SK-N-SH (cell line): ENCODE results near the gene SDR9C7. TPM values are rescaled to one million over a fixed set of nuclear protein-coding genes. Genes with fewer than 3 reads are reported as not detected.

ENCODE experiments used
- CTCF ChIA-PET: fragments of 300-600, 350-600 bp; formaldehyde crosslinking; extraction: SDS; loops from one replicate; lab custom pipeline; 2021; lab: Yijun Ruan, JAX
- POLR2A ChIA-PET: fragments of 350-600 bp; sonication (Branson Sonifier 250); formaldehyde crosslinking; extraction: SDS; loops from one replicate; lab custom pipeline; 2020; ENCODE audit warnings: antibody characterized with exemption, inconsistent platforms; lab: Yijun Ruan, JAX
- DNase-seq: peaks from one replicate; pipeline ENCODE4 v3.0.0; 2012
- H2AFZ ChIP-seq: fragments of 200-600 bp; sonication (generic); 2 replicates; pipeline ENCODE4 v1.8.1; 2016; ENCODE audit warnings: antibody characterized with exemption, mild to moderate bottlenecking, low read depth
- H3F3A ChIP-seq: fragments of 200-600 bp; sonication (generic); replicated peaks from 2 replicates; pipeline ENCODE3; 2016; ENCODE audit warnings: antibody characterized with exemption, mild to moderate bottlenecking; ENCODE audit not compliant: insufficient read depth
- H3K27ac ChIP-seq, 2 experiments: fragments of 200-500 bp in 1 of 2; fragments of 200-600 bp in 1 of 2; sonication (Bioruptor generic) in 1 of 2; sonication (generic), shearing (Covaris generic) in 1 of 2; 2 replicates each; pipeline versions ENCODE4 v1.5.1 to v1.6.1; 2014 to 2016; ENCODE audit warnings: low read depth in 2 of 2, inconsistent platforms in 1 of 2, low read length in 1 of 2, mild to moderate bottlenecking in 1 of 2, mixed read lengths in 1 of 2
- H3K27me3 ChIP-seq: fragments of 200-600 bp; sonication (generic), shearing (Covaris generic); 2 replicates; pipeline ENCODE4 v1.6.1; 2016; ENCODE audit warnings: mixed run types; ENCODE audit not compliant: insufficient read depth
- H3K36me3 ChIP-seq, 2 experiments: fragments of 200-500 bp in 1 of 2; fragments of 200-600 bp in 1 of 2; sonication (Bioruptor generic) in 1 of 2; sonication (generic) in 1 of 2; replicated peaks in 1 of 2; 2 replicates each; pipeline versions ENCODE3 to v1.5.1; 2014 to 2016; ENCODE audit warnings: low read length in 1 of 2, mild to moderate bottlenecking in 1 of 2; ENCODE audit not compliant: insufficient read depth in 2 of 2, control insufficient read depth in 1 of 2
- H3K4me1 ChIP-seq, 2 experiments: fragments of 200-500 bp in 1 of 2; fragments of 200-600 bp in 1 of 2; sonication (Bioruptor generic) in 1 of 2; sonication (generic), shearing (Covaris generic) in 1 of 2; 2 replicates each; pipeline versions ENCODE4 v1.5.1 to v1.6.1; 2014 to 2016; ENCODE audit warnings: low read depth in 1 of 2, low read length in 1 of 2, mixed run types in 1 of 2; ENCODE audit not compliant: insufficient read depth in 2 of 2, control insufficient read depth in 1 of 2
- H3K4me2 ChIP-seq: fragments of 200-600 bp; sonication (generic), shearing (Covaris generic); 2 replicates; pipeline ENCODE4 v1.6.1; 2017; ENCODE audit warnings: mixed run types
- H3K4me3 ChIP-seq, 2 experiments: fragments of 200-500 bp in 1 of 2; fragments of 200-600 bp in 1 of 2; sonication (Bioruptor generic) in 1 of 2; sonication (generic), shearing (Covaris generic) in 1 of 2; 2 replicates each; pipeline versions ENCODE4 v1.5.1 to v1.8.1; 2014 to 2016; ENCODE audit warnings: low read depth in 2 of 2, inconsistent platforms in 1 of 2, low read length in 1 of 2, mild to moderate bottlenecking in 1 of 2, mixed read lengths in 1 of 2, moderate library complexity in 1 of 2
- H3K79me2 ChIP-seq: fragments of 200-600 bp; sonication (generic); 2 replicates; pipeline ENCODE4 v1.8.1; 2017; ENCODE audit warnings: mild to moderate bottlenecking; ENCODE audit not compliant: insufficient read depth
- H3K9ac ChIP-seq: fragments of 200-600 bp; sonication (generic); 2 replicates; pipeline ENCODE4 v1.6.1; 2017; ENCODE audit warnings: mixed run types
- H3K9me2 ChIP-seq: fragments of 200-600 bp; sonication (generic); 2 replicates; pipeline ENCODE4 v1.6.1; 2017; ENCODE audit warnings: mixed run types
- H3K9me3 ChIP-seq: fragments of 200-600 bp; sonication (generic); 2 replicates; pipeline ENCODE4 v1.6.1; 2017; ENCODE audit warnings: mixed run types, mild to moderate bottlenecking, moderate library complexity
- H4K20me1 ChIP-seq: fragments of 200-600 bp; sonication (generic); 2 replicates; pipeline ENCODE4 v1.6.1; 2017; ENCODE audit warnings: mild to moderate bottlenecking, mixed run types; ENCODE audit not compliant: insufficient read depth
- CHD2 ChIP-seq: fragments of 150-350 bp; IDR thresholded peaks from 2 replicates; pipeline ENCODE4 v1.6.1; 2018; ENCODE audit warnings: low read length; ENCODE audit not compliant: partially characterized antibody
- ELF1 ChIP-seq: IDR thresholded peaks from 2 replicates; pipeline ENCODE4 v1.4.0; 2012
- EP300 ChIP-seq, 2 experiments: IDR thresholded peaks; 2 replicates each; pipeline versions ENCODE4 v1.4.0 to v1.6.1; 2012; ENCODE audit warnings: borderline replicate concordance in 1 of 2, low read depth in 1 of 2, low read length in 1 of 2
- EZH2phosphoT487 ChIP-seq: fragments of 200-600 bp; sonication (generic); IDR thresholded peaks from 2 replicates; pipeline ENCODE4 v1.6.1; 2017; ENCODE audit warnings: low read depth, mixed run types, mild to moderate bottlenecking, antibody characterized with exemption, moderate library complexity, borderline replicate concordance
- FOSL2 ChIP-seq: IDR thresholded peaks from 2 replicates; pipeline ENCODE4 v1.4.0; 2012; ENCODE audit warnings: low read depth, mild to moderate bottlenecking, moderate library complexity, borderline replicate concordance
- FOXJ3 ChIP-seq: sonication (generic); formaldehyde crosslinking; IDR thresholded peaks from 2 replicates; pipeline ENCODE4 v1.5.1; 2020; ENCODE audit warnings: mild to moderate bottlenecking, missing genetic modification reagents
- GATA2 ChIP-seq: sonication (generic); formaldehyde crosslinking; IDR thresholded peaks from 2 replicates; pipeline ENCODE4 v1.5.0; 2020; ENCODE audit warnings: mild to moderate bottlenecking, missing genetic modification reagents
- JUND ChIP-seq: IDR thresholded peaks from 2 replicates; pipeline ENCODE4 v1.4.0; 2012
- MAX ChIP-seq: IDR thresholded peaks from 2 replicates; pipeline ENCODE4 v1.4.0; 2012; ENCODE audit warnings: low read depth
- MEF2A ChIP-seq: IDR thresholded peaks from 2 replicates; pipeline ENCODE4 v1.4.0; 2012; ENCODE audit warnings: low read depth, borderline replicate concordance
- MXI1 ChIP-seq: IDR thresholded peaks from 2 replicates; pipeline ENCODE4 v1.6.1; 2012; ENCODE audit warnings: mild to moderate bottlenecking, low read depth, low read length, improper control_type of control experiment
- NFIC ChIP-seq: IDR thresholded peaks from 2 replicates; pipeline ENCODE4 v1.4.0; 2012; ENCODE audit warnings: borderline replicate concordance
- POLR2AphosphoS5 ChIP-seq: IDR thresholded peaks from 2 replicates; pipeline ENCODE4 v1.6.1; 2012; ENCODE audit warnings: low read depth, low read length
- RCOR1 ChIP-seq: fragments of 150-350 bp; IDR thresholded peaks from 2 replicates; pipeline ENCODE4 v1.6.1; 2017; ENCODE audit warnings: antibody characterized with exemption, low read length
- SMC3 ChIP-seq: IDR thresholded peaks from 2 replicates; pipeline ENCODE4 v1.6.1; 2012; ENCODE audit warnings: low read depth, low read length, improper control_type of control experiment
- TCF12 ChIP-seq: IDR thresholded peaks from 2 replicates; pipeline ENCODE4 v1.4.0; 2012
- TEAD4 ChIP-seq: IDR thresholded peaks from 2 replicates; pipeline ENCODE4 v1.4.0; 2012; ENCODE audit warnings: mild to moderate bottlenecking, borderline replicate concordance; ENCODE audit not compliant: insufficient read depth
- USF2 ChIP-seq: fragments of 150-350 bp; IDR thresholded peaks from 2 replicates; pipeline ENCODE4 v1.6.1; 2017; ENCODE audit warnings: antibody characterized with exemption, low read length, low read depth, borderline replicate concordance
- WGBS: methylation state at CpG from one replicate; pipeline ENCODE4 v1.1.6; 2017; ENCODE audit warnings: low lambda C conversion rate; 5-methylcytosine and 5-hydroxymethylcytosine counted together
- polyA plus RNA-seq, 3 experiments: library from polyadenylated mRNA; depleted of rRNA; stranded (reverse); fragments of >200 nt; gene quantifications; 2 replicates each; pipeline ENCODE4 v1.2.3, GENCODE V29; 2012
- TF ChIP-seq, protein P1 (sequence below): fragments of 150-350 bp; IDR thresholded peaks from 2 replicates; pipeline ENCODE4 v1.6.1; 2016; ENCODE audit warnings: mild to moderate bottlenecking, low read depth, low read length
- TF ChIP-seq, protein P2 (sequence below): IDR thresholded peaks from 2 replicates; pipeline ENCODE4 v1.6.1; 2012; ENCODE audit warnings: mild to moderate bottlenecking, low read depth, low read length, moderate library complexity
- TF ChIP-seq, protein P3 (sequence below): IDR thresholded peaks from 2 replicates; pipeline ENCODE4; 2012

Gene SDR9C7
- polyA plus RNA-seq, 1 of the 3 experiments (the other 2 are of a cell fraction), result not detected

DNA sequence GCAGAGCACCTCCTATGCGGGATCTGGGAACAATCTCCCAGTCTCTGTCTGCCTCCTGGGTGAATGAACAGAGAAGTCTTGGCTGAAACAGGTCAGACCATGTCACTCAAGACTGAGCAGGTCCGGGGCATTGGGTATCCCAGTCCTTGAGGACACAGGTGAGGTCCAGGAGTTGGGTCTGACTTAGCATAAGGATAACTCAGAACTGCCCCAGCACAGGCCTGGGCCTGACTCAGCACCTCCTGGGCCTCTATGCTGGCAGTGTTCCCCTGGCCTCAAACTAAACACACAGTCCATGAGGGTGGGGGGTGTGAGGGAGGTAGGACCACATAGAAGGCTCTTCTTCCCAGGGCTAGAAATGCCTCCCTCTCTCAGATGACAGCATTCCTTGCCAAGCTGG lies 1.5 kb upstream of the SDR9C7 start:
- H3K9ac ChIP-seq, result no peak overlapping the region
- 45% methylated on average over 2 of the region's 2 CpGs for WGBS
- CTCF ChIA-PET, result interaction anchor here (0.6 kb wide), 1 partner anchor 172 kb away, joined by 3 read pairs; the partner anchor contains the start of gene HSD17B6
- no peaks in the 10 kb centered on the region for H4K20me1 ChIP-seq
- H3K9me2 ChIP-seq, result no peaks in the 10 kb centered on the region
- no peaks in the 10 kb centered on the region; the same call in 1 of the 2 replicates for H3K27me3 ChIP-seq
- H3K79me2 ChIP-seq, result no peaks in the 10 kb centered on the region
- H2AFZ ChIP-seq, result no peak overlapping the region
- no peak for DNase-seq
- TF ChIP-seq EP300 (IDR thresholded peaks at IDR 0.05; ENCODE audit: borderline replicate concordance in 1 of 2, low read depth in 1 of 2, low read length in 1 of 2) (no peak), FOXJ3 (CRISPR knock-in tag) (no peak), EZH2phosphoT487 (no peak), ELF1 (no peak), RCOR1 (no peak), CHD2 (no peak)
- TF ChIP-seq, all 33 proteins: peak for 0
- no peak overlapping the region for H3K4me3 ChIP-seq
- H3K9me3 ChIP-seq, result no peaks in the 10 kb centered on the region
- peaks cover 0 to 4% of the 10 kb centered on the region in 2 experiments; a peak in 3 of 4 replicates for H3K4me1 ChIP-seq
- H3K36me3 ChIP-seq, result no peaks in the 10 kb centered on the region
- H3K4me2 ChIP-seq, result no peak overlapping the region
- POLR2A ChIA-PET, result no interaction called here
- no peak overlapping the region for H3K27ac ChIP-seq
- no peaks in the 10 kb centered on the region for H3F3A ChIP-seq

DNA sequence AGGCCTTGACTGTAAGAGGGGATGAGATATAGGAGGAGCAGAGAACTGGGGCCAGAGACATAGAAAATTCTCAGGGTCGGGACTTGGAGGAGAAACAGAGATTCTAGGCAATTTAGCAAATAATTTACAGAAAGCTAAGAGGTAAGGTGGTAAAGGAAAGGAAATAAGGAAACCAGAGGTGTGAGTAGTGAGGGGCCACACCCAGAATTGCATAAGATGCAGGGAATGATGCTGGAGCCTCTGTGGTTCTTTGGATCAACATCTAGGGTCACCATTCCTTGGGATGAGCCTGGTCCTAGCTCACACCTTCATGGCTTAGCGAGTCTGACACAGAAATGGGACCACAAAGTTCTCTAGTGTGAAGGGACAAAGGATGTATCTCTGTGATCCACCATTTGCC lies 949 bp upstream of the SDR9C7 start:
- CTCF ChIA-PET, result interaction anchor here (0.6 kb wide), 1 partner anchor 172 kb away, joined by 3 read pairs; the partner anchor contains the start of gene HSD17B6
- Histone ChIP-seq H3K27me3 (no peaks in the 10 kb centered on the region; the same call in 1 of the 2 replicates), H3K36me3 (no peaks in the 10 kb centered on the region), H3K4me3 (no peak overlapping the region), H3K27ac (no peak overlapping the region), H3K79me2 (no peaks in the 10 kb centered on the region), H4K20me1 (no peaks in the 10 kb centered on the region), H3K4me1 (peaks cover 0 to 4% of the 10 kb centered on the region in 2 experiments; a peak in 3 of 4 replicates), H3K9ac (no peak overlapping the region), H2AFZ (no peak overlapping the region), H3F3A (no peaks in the 10 kb centered on the region), H3K9me3 (no peaks in the 10 kb centered on the region), H3K9me2 (no peaks in the 10 kb centered on the region), H3K4me2 (no peak overlapping the region)
- no peak for DNase-seq
- TF ChIP-seq MAX, result no peak
- no peak for TF ChIP-seq TEAD4
- no peak for TF ChIP-seq TCF12
- TF ChIP-seq MXI1, result no peak
- TF ChIP-seq, protein P1, sequence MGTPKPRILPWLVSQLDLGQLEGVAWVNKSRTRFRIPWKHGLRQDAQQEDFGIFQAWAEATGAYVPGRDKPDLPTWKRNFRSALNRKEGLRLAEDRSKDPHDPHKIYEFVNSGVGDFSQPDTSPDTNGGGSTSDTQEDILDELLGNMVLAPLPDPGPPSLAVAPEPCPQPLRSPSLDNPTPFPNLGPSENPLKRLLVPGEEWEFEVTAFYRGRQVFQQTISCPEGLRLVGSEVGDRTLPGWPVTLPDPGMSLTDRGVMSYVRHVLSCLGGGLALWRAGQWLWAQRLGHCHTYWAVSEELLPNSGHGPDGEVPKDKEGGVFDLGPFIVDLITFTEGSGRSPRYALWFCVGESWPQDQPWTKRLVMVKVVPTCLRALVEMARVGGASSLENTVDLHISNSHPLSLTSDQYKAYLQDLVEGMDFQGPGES, result no peak
- TF ChIP-seq JUND, result no peak
- TF ChIP-seq NFIC, result no peak
- no peak for TF ChIP-seq USF2
- TF ChIP-seq POLR2AphosphoS5, result no peak
- no peak for TF ChIP-seq EZH2phosphoT487
- TF ChIP-seq, protein P2, sequence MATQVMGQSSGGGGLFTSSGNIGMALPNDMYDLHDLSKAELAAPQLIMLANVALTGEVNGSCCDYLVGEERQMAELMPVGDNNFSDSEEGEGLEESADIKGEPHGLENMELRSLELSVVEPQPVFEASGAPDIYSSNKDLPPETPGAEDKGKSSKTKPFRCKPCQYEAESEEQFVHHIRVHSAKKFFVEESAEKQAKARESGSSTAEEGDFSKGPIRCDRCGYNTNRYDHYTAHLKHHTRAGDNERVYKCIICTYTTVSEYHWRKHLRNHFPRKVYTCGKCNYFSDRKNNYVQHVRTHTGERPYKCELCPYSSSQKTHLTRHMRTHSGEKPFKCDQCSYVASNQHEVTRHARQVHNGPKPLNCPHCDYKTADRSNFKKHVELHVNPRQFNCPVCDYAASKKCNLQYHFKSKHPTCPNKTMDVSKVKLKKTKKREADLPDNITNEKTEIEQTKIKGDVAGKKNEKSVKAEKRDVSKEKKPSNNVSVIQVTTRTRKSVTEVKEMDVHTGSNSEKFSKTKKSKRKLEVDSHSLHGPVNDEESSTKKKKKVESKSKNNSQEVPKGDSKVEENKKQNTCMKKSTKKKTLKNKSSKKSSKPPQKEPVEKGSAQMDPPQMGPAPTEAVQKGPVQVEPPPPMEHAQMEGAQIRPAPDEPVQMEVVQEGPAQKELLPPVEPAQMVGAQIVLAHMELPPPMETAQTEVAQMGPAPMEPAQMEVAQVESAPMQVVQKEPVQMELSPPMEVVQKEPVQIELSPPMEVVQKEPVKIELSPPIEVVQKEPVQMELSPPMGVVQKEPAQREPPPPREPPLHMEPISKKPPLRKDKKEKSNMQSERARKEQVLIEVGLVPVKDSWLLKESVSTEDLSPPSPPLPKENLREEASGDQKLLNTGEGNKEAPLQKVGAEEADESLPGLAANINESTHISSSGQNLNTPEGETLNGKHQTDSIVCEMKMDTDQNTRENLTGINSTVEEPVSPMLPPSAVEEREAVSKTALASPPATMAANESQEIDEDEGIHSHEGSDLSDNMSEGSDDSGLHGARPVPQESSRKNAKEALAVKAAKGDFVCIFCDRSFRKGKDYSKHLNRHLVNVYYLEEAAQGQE, result no peak
- TF ChIP-seq, protein P3, sequence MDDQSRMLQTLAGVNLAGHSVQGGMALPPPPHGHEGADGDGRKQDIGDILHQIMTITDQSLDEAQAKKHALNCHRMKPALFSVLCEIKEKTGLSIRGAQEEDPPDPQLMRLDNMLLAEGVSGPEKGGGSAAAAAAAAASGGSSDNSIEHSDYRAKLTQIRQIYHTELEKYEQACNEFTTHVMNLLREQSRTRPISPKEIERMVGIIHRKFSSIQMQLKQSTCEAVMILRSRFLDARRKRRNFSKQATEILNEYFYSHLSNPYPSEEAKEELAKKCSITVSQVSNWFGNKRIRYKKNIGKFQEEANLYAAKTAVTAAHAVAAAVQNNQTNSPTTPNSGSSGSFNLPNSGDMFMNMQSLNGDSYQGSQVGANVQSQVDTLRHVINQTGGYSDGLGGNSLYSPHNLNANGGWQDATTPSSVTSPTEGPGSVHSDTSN, result no peak
- TF ChIP-seq CHD2, result no peak
- TF ChIP-seq FOSL2, result no peak
- TF ChIP-seq SMC3, result no peak
- no peak for TF ChIP-seq FOXJ3 (CRISPR knock-in tag)
- TF ChIP-seq MEF2A, result no peak
- TF ChIP-seq GATA2 (CRISPR knock-in tag), result no peak
- 25% methylated on average over 2 of the region's 2 CpGs for WGBS
- POLR2A ChIA-PET, result no interaction called here
